ENCODE results near the gene TAGLN2.

The TAGLN2 gene

GRCh38 chr1:159868766-159869165 is 56.5 kb downstream of the TAGLN2 start:
- DNase-seq: peak; percentile 28

Data from hematopoietic multipotent progenitor cell treated with erythropoietin and hydrocortisone succinate and interleukin-3 and kit ligand, for 6 days (in vitro differentiated cells).